ENCODE results near the gene DGKZ. TPM values are rescaled to one million over a fixed set of nuclear protein-coding genes. Genes with fewer than 3 reads are reported as not detected.

The DGKZ gene
- total RNA-seq, 1 donor from 2014 or later, result 53.6 TPM

GRCh38 chr11:46347637-46348311, 511 bp downstream of the DGKZ start:
- H3K27ac Mint-ChIP-seq, result peak overlapping the region; percentile 35
- peak overlapping the region; percentile 83 for H3K4me3 Mint-ChIP-seq
- H3K9me3 Mint-ChIP-seq, result no peaks in the 10 kb centered on the region
- no peaks in the 10 kb centered on the region for H3K27me3 Mint-ChIP-seq
- peaks cover 55% of the 10 kb centered on the region for H3K4me1 Mint-ChIP-seq
- intact Hi-C loops (cut with micrococcal nuclease), result loop anchor here (1.0 to 5.0 kb wide), 10 partner anchors 20 to 500 kb away; partner anchors contain the start of genes ARHGAP1, ATG13, CRY2 and HARBI1
- no peak for DNase-seq
- H3K36me3 Mint-ChIP-seq (ENCODE audit: low read depth), result peaks cover 3% of the 10 kb centered on the region
- POLR2A ChIA-PET, result interaction anchor here (1.1 kb wide), 1 partner anchor 29 kb away, joined by 3 read pairs; no protein-coding TSS in a partner anchor
- CTCF ChIA-PET, result interaction anchor here (0.6 to 2.5 kb wide), 6 partner anchors 10 to 181 kb away, joined by 3 to 8 read pairs (median 4); no protein-coding TSS in a partner anchor
- ATAC-seq (ENCODE audit: low read depth), result no peak
- no peak for TF ChIP-seq CTCF (IDR thresholded peaks at IDR 0.05)

- DNase-seq (no peak), ATAC-seq (ENCODE audit: low read depth) (no peak)
- POLR2A ChIA-PET, result interaction anchor here (1.0 kb wide), 1 partner anchor 12 kb away, joined by 3 read pairs; no protein-coding TSS in a partner anchor
- Mint-ChIP-seq H3K4me1 (peaks cover 55% of the 10 kb centered on the region), H3K36me3 (ENCODE audit: low read depth) (peaks cover 3% of the 10 kb centered on the region), H3K4me3 (peak overlapping the region; percentile 83), H3K27ac (peak overlapping the region; percentile 35), H3K27me3 (no peaks in the 10 kb centered on the region), H3K9me3 (no peaks in the 10 kb centered on the region)
- CTCF ChIA-PET, result interaction anchor here (1.0 to 2.5 kb wide), 2 partner anchors 20 to 30 kb away, joined by 3 to 8 read pairs; no protein-coding TSS in a partner anchor
- intact Hi-C loops (cut with micrococcal nuclease), result loop anchor here (5.0 kb wide), 3 partner anchors 34 to 501 kb away; partner anchors contain the start of genes CRY2 and MDK
- TF ChIP-seq CTCF (IDR thresholded peaks at IDR 0.05), result no peak
Observed at GRCh38 chr11:46348566-46349401, 1.5 kb downstream of the DGKZ start.

- Mint-ChIP-seq H3K4me3 (no peak overlapping the region), H3K36me3 (ENCODE audit: low read depth) (peaks cover 6% of the 10 kb centered on the region), H3K4me1 (peaks cover 49% of the 10 kb centered on the region), H3K27ac (no peak overlapping the region), H3K27me3 (no peaks in the 10 kb centered on the region), H3K9me3 (no peaks in the 10 kb centered on the region)
- ATAC-seq (ENCODE audit: low read depth), result no peak
- TF ChIP-seq CTCF (IDR thresholded peaks at IDR 0.05), result no peak
- CTCF ChIA-PET, result interaction anchor here (2.1 kb wide), 1 partner anchor 14 kb away, joined by 9 read pairs; no protein-coding TSS in a partner anchor
- no peak for DNase-seq
- POLR2A ChIA-PET, result no interaction called here
- intact Hi-C loops (cut with micrococcal nuclease), result no loop called here
Observed at GRCh38 chr11:46350695-46351094, 3.4 kb downstream of the DGKZ start.

- H3K27ac Mint-ChIP-seq, result no peak overlapping the region
- H3K27me3 Mint-ChIP-seq, result no peaks in the 10 kb centered on the region
- peaks cover 7% of the 10 kb centered on the region for H3K36me3 Mint-ChIP-seq (ENCODE audit: low read depth)
- peaks cover 44% of the 10 kb centered on the region for H3K4me1 Mint-ChIP-seq
- no peak for TF ChIP-seq CTCF (IDR thresholded peaks at IDR 0.05)
- H3K4me3 Mint-ChIP-seq, result no peak overlapping the region
- intact Hi-C loops (cut with micrococcal nuclease), result no loop called here
- ChIA-PET CTCF (interaction anchor here (1.5 to 2.1 kb wide), 2 partner anchors 13 to 17 kb away, joined by 5 to 9 read pairs; no protein-coding TSS in a partner anchor), POLR2A (no interaction called here)
- H3K9me3 Mint-ChIP-seq, result no peaks in the 10 kb centered on the region
- DNase-seq (no peak), ATAC-seq (ENCODE audit: low read depth) (no peak)
Observed at GRCh38 chr11:46351148-46351547, 3.9 kb downstream of the DGKZ start.

All from activated B cell treated with CpG ODN at 0.5 μM for 24 hours (primary cell).